Measurements from ENCODE around the gene GARRE1.

GARRE1 gene

DNA sequence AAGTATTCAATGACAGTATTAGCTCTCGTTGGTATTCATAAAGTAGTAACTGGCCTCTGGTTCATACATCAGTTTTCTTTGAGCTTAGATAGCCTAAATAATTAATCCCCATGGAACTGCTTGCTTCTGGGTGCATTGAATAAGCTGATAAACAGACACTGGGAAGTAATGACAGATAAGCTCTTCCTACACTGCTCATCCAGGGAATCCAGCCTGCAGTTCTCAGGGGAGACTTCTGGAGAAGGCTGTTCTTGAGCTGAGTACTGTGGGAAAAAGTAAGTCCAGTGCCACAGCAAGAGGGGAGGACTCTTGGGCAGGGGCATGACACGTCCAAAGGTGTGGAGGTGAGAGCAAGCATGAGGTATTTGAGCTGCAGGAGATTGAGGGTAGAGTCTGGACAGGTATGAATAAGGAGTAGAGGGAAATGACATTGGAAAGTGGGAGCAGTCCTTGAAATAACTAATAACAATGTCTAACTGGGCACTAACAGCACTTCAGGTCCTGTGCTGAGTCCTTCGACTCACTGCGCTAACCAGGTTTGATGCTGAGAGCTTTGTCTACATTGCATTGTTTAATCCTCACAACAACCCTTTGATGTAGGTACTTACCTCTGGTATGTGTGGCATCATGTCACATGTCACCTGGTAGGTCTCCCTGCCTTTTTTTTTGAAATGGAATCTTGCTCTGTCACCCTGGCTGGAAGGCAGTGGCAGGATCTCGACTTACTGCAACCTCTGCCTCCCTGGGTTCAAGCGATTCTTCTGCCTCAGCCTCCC, 7.2 kb downstream of the GARRE1 start:
- Histone ChIP-seq H3K9me3 (ENCODE audit: control insufficient read depth, insufficient read depth, low read depth, low read length) (no peaks in the 10 kb centered on the region), H3K36me3 (ENCODE audit: control insufficient read depth, insufficient read depth, low read length) (no peaks in the 10 kb centered on the region), H3K9ac (ENCODE audit: low read length) (no peak overlapping the region), H3K27me3 (ENCODE audit: control insufficient read depth, insufficient read depth, low read length) (no peaks in the 10 kb centered on the region), H3K4me3 (ENCODE audit: low read depth, low read length) (no peak overlapping the region), H3K27ac (ENCODE audit: low read depth, low read length) (no peak overlapping the region), H3K4me1 (ENCODE audit: control insufficient read depth, insufficient read depth, low read length) (peaks cover 31% of the 10 kb centered on the region)

- H3K4me3 ChIP-seq (ENCODE audit: low read depth, low read length) = no peak overlapping the region
- no peaks in the 10 kb centered on the region for H3K27me3 ChIP-seq (ENCODE audit: control insufficient read depth, insufficient read depth, low read length)
- peaks cover 31% of the 10 kb centered on the region for H3K4me1 ChIP-seq (ENCODE audit: control insufficient read depth, insufficient read depth, low read length)
- no peaks in the 10 kb centered on the region for H3K9me3 ChIP-seq (ENCODE audit: control insufficient read depth, insufficient read depth, low read depth, low read length)
- H3K27ac ChIP-seq (ENCODE audit: low read depth, low read length) = no peak overlapping the region
- H3K36me3 ChIP-seq (ENCODE audit: control insufficient read depth, insufficient read depth, low read length) = no peaks in the 10 kb centered on the region
- H3K9ac ChIP-seq (ENCODE audit: low read length) = no peak overlapping the region
These were observed 9.4 kb downstream of the GARRE1 start for GRCh38 chr19:34263745-34264237.

DNA sequence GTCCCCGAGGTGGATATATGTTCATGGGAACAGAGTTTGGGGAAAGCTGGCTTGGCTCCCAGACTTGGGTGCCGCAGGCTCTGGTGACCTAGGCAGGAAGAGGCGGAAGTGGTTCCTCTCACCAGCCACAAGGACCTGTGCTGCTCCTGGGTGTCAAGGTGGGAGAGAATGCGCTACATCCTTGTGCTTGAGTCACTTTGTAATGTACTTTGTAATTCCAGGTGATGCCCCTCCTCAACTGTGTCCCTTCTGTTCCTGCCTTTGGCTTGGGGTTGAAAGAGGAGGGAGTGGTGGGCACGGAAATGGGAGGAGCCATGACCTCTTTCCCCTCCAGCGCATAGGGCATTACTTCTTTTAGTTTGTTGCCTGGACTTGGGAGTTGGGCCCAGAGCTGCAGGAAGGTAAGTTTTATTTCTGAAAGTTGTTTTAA, 10.9 kb downstream of the GARRE1 start:
- no peaks in the 10 kb centered on the region for H3K36me3 ChIP-seq (ENCODE audit: control insufficient read depth, insufficient read depth, low read length)
- H3K4me3 ChIP-seq (ENCODE audit: low read depth, low read length) = no peak overlapping the region
- H3K9me3 ChIP-seq (ENCODE audit: control insufficient read depth, insufficient read depth, low read depth, low read length) = no peaks in the 10 kb centered on the region
- no peak overlapping the region for H3K9ac ChIP-seq (ENCODE audit: low read length)
- peaks cover 40% of the 10 kb centered on the region for H3K4me1 ChIP-seq (ENCODE audit: control insufficient read depth, insufficient read depth, low read length)
- no peak overlapping the region for H3K27ac ChIP-seq (ENCODE audit: low read depth, low read length)
- no peaks in the 10 kb centered on the region for H3K27me3 ChIP-seq (ENCODE audit: control insufficient read depth, insufficient read depth, low read length)

- Histone ChIP-seq H3K9ac (ENCODE audit: low read length) (no peak overlapping the region), H3K9me3 (ENCODE audit: control insufficient read depth, insufficient read depth, low read depth, low read length) (no peaks in the 10 kb centered on the region), H3K4me1 (ENCODE audit: control insufficient read depth, insufficient read depth, low read length) (peaks cover 29% of the 10 kb centered on the region), H3K4me3 (ENCODE audit: low read depth, low read length) (no peak overlapping the region), H3K27me3 (ENCODE audit: control insufficient read depth, insufficient read depth, low read length) (no peaks in the 10 kb centered on the region), H3K36me3 (ENCODE audit: control insufficient read depth, insufficient read depth, low read length) (no peaks in the 10 kb centered on the region), H3K27ac (ENCODE audit: low read depth, low read length) (no peak overlapping the region)
These were observed 14.7 kb downstream of the GARRE1 start for GRCh38 chr19:34269081-34269480.

- Histone ChIP-seq H3K9me3 (ENCODE audit: control insufficient read depth, insufficient read depth, low read depth, low read length) (no peaks in the 10 kb centered on the region), H3K27ac (ENCODE audit: low read depth, low read length) (peak overlapping the region; percentile 1; the same call in 1 of the 2 replicates), H3K4me1 (ENCODE audit: control insufficient read depth, insufficient read depth, low read length) (peaks cover 29% of the 10 kb centered on the region), H3K27me3 (ENCODE audit: control insufficient read depth, insufficient read depth, low read length) (no peaks in the 10 kb centered on the region), H3K9ac (ENCODE audit: low read length) (no peak overlapping the region), H3K36me3 (ENCODE audit: control insufficient read depth, insufficient read depth, low read length) (no peaks in the 10 kb centered on the region), H3K4me3 (ENCODE audit: low read depth, low read length) (no peak overlapping the region)
These were observed 15.1 kb downstream of the GARRE1 start for GRCh38 chr19:34269489-34269888.

GRCh38 chr19:34269968-34270621, 15.7 kb downstream of the GARRE1 start:
- no peak overlapping the region for H3K9ac ChIP-seq (ENCODE audit: low read length)
- H3K9me3 ChIP-seq (ENCODE audit: control insufficient read depth, insufficient read depth, low read depth, low read length) = no peaks in the 10 kb centered on the region
- H3K36me3 ChIP-seq (ENCODE audit: control insufficient read depth, insufficient read depth, low read length) = no peaks in the 10 kb centered on the region
- peak overlapping the region; percentile 1 for H3K27ac ChIP-seq (ENCODE audit: low read depth, low read length)
- H3K4me1 ChIP-seq (ENCODE audit: control insufficient read depth, insufficient read depth, low read length) = peaks cover 24% of the 10 kb centered on the region
- no peak overlapping the region for H3K4me3 ChIP-seq (ENCODE audit: low read depth, low read length)
- no peaks in the 10 kb centered on the region for H3K27me3 ChIP-seq (ENCODE audit: control insufficient read depth, insufficient read depth, low read length)

DNA sequence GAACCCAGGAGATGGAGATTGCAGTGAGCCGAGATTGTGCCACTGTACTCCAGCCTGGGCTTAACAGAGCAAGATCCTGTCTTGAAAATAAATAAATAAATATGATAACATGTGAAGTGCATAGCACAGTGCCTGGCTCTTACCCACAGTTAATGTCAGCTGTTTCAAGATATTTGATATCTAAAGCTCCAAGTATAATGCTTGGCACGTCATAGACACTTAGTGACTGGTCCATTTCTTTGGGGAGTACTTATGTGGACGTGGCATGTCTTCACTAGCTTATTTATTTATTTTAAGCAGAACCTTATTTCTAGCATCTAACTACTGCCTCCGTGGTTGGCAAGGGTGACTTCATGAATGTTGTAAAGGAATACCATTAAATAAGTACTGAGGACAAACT, 18.8 kb downstream of the GARRE1 start:
- H3K27me3 ChIP-seq (ENCODE audit: control insufficient read depth, insufficient read depth, low read length) = no peaks in the 10 kb centered on the region
- H3K9ac ChIP-seq (ENCODE audit: low read length) = no peak overlapping the region
- H3K27ac ChIP-seq (ENCODE audit: low read depth, low read length) = no peak overlapping the region
- H3K4me3 ChIP-seq (ENCODE audit: low read depth, low read length) = no peak overlapping the region
- H3K9me3 ChIP-seq (ENCODE audit: control insufficient read depth, insufficient read depth, low read depth, low read length) = no peaks in the 10 kb centered on the region
- peaks cover 14% of the 10 kb centered on the region for H3K4me1 ChIP-seq (ENCODE audit: control insufficient read depth, insufficient read depth, low read length)
- no peaks in the 10 kb centered on the region for H3K36me3 ChIP-seq (ENCODE audit: control insufficient read depth, insufficient read depth, low read length)

- H3K36me3 ChIP-seq (ENCODE audit: control insufficient read depth, insufficient read depth, low read length) = no peaks in the 10 kb centered on the region
- H3K4me3 ChIP-seq (ENCODE audit: low read depth, low read length) = no peak overlapping the region
- H3K9ac ChIP-seq (ENCODE audit: low read length) = no peak overlapping the region
- H3K27me3 ChIP-seq (ENCODE audit: control insufficient read depth, insufficient read depth, low read length) = no peaks in the 10 kb centered on the region
- H3K27ac ChIP-seq (ENCODE audit: low read depth, low read length) = no peak overlapping the region
- H3K4me1 ChIP-seq (ENCODE audit: control insufficient read depth, insufficient read depth, low read length) = peaks cover 14% of the 10 kb centered on the region
- H3K9me3 ChIP-seq (ENCODE audit: control insufficient read depth, insufficient read depth, low read depth, low read length) = no peaks in the 10 kb centered on the region
These were observed 20.0 kb downstream of the GARRE1 start for GRCh38 chr19:34274284-34274826.

- H3K4me3 ChIP-seq (ENCODE audit: low read depth, low read length) = no peak overlapping the region
These were observed 20.7 kb downstream of the GARRE1 start for GRCh38 chr19:34274827-34275625.

GRCh38 chr19:34275705-34276104, 21.4 kb downstream of the GARRE1 start:
- H3K9ac ChIP-seq (ENCODE audit: low read length) = no peak overlapping the region
- H3K36me3 ChIP-seq (ENCODE audit: control insufficient read depth, insufficient read depth, low read length) = no peaks in the 10 kb centered on the region
- 0 out of 2 replicates have a peak, but pooled peaks cover under 1% of the 10 kb centered on the region for H3K4me1 ChIP-seq (ENCODE audit: control insufficient read depth, insufficient read depth, low read length)
- no peaks in the 10 kb centered on the region for H3K9me3 ChIP-seq (ENCODE audit: control insufficient read depth, insufficient read depth, low read depth, low read length)
- H3K27ac ChIP-seq (ENCODE audit: low read depth, low read length) = no peak overlapping the region
- no peaks in the 10 kb centered on the region for H3K27me3 ChIP-seq (ENCODE audit: control insufficient read depth, insufficient read depth, low read length)
- H3K4me3 ChIP-seq (ENCODE audit: low read depth, low read length) = no peak overlapping the region

More at GRCh38 chr19:34274827-34275625, 20.7 kb downstream of the GARRE1 start:
- Histone ChIP-seq H3K9me3 (ENCODE audit: control insufficient read depth, insufficient read depth, low read depth, low read length) (no peaks in the 10 kb centered on the region), H3K4me1 (ENCODE audit: control insufficient read depth, insufficient read depth, low read length) (peaks cover 7% of the 10 kb centered on the region), H3K27ac (ENCODE audit: low read depth, low read length) (no peak overlapping the region), H3K27me3 (ENCODE audit: control insufficient read depth, insufficient read depth, low read length) (no peaks in the 10 kb centered on the region), H3K36me3 (ENCODE audit: control insufficient read depth, insufficient read depth, low read length) (no peaks in the 10 kb centered on the region), H3K9ac (ENCODE audit: low read length) (no peak overlapping the region)

All from HUES6 (cell line).